Transverse colon (tissue), 4 donors: ENCODE data around the gene ENTPD7. TPM values are rescaled to one million over a fixed set of nuclear protein-coding genes. Genes with fewer than 3 reads are reported as not detected.
A peak's percentile ranks its signal among the peaks of the same experiment; 100 is the strongest.

ENCODE experiments used
- DNase-seq: peaks from one replicate; pipeline ENCODE4 v3.0.0-alpha.2; 2019
- H3K27ac ChIP-seq, 4 donors: fragments of 200-600 bp; sonication (generic); 2 replicates each; pipeline ENCODE4 v1.5.1; 2016 to 2018; ENCODE audit warnings: inconsistent platforms in 4 of 4
- H3K27me3 ChIP-seq: fragments of 200-600 bp; sonication (generic); 2 replicates; pipeline ENCODE4 v1.5.1; 2017; ENCODE audit warnings: inconsistent platforms
- H3K36me3 ChIP-seq, 4 donors: fragments of 200-600 bp; sonication (generic); 2 replicates each; pipeline ENCODE4 v1.5.1; 2017 to 2019; ENCODE audit warnings: inconsistent platforms in 4 of 4
- H3K4me1 ChIP-seq, 4 donors: fragments of 200-600 bp; sonication (generic); 2 replicates each; pipeline ENCODE4 v1.5.1; 2017 to 2020; ENCODE audit warnings: inconsistent platforms in 4 of 4
- H3K4me3 ChIP-seq, 4 donors: fragments of 200-600 bp; sonication (generic); 1 replicate in 1 of 4; 2 replicates in 3 of 4; pipeline versions ENCODE4 v1.5.1 to v1.6.1; 2017 to 2019; ENCODE audit warnings: inconsistent platforms in 4 of 4
- H3K9me3 ChIP-seq, 2 donors: fragments of 200-600 bp; sonication (generic); 2 replicates each; pipeline ENCODE4 v1.5.1; 2017 to 2019; ENCODE audit warnings: inconsistent platforms in 2 of 2
- CTCF ChIP-seq, 5 experiments: fragments of 200-600 bp in 3 of 5; fragments of 450-650 bp in 2 of 5; sonication (generic) in 3 of 5; IDR thresholded peaks; 1 replicate in 2 of 5; 2 replicates in 3 of 5; pipeline ENCODE4 v1.5.1; 2016 to 2017; ENCODE audit warnings: antibody characterized with exemption in 5 of 5, inconsistent platforms in 3 of 5, mild to moderate bottlenecking in 2 of 5, moderate library complexity in 1 of 5
- EP300 ChIP-seq: sonication (generic); formaldehyde crosslinking; IDR thresholded peaks from one replicate; pipeline ENCODE4 v1.6.1; 2017; ENCODE audit warnings: antibody characterized with exemption, low read depth
- POLR2A ChIP-seq: fragments of 450-650 bp; IDR thresholded peaks from one replicate; pipeline ENCODE4 v1.6.1; 2016; ENCODE audit warnings: antibody characterized with exemption, mild to moderate bottlenecking, moderate library complexity
- POLR2AphosphoS5 ChIP-seq, 3 donors: sonication (generic); formaldehyde crosslinking; IDR thresholded peaks; one replicate each; pipeline ENCODE4 v1.6.1; 2016; ENCODE audit warnings: antibody characterized with exemption in 3 of 3
- WGBS, 2 donors: methylation state at CpG; one replicate each; pipeline ENCODE4 v1.1.5; 2018; ENCODE audit warnings: low coverage in 1 of 2; 5-methylcytosine and 5-hydroxymethylcytosine counted together
- in situ Hi-C, 4 donors: fragments of 200-750 bp; cut with MboI; loops; one replicate each; pipeline versions ENCODE4 v1.15.0 to v1.15.1; 2017; ENCODE audit warnings: low sequenced_read_pairs in 3 of 4, low pct_ligation_motif_present in 1 of 4, low pct_unique_long_range_greater_than_20kb in 1 of 4
- intact Hi-C: fragments of 100-400 bp; cut with DNase I; formaldehyde crosslinking; loops from one replicate; pipeline ENCODE4 v1.15.1; 2023; ENCODE audit warnings: low total_unique reads
- total RNA-seq, 4 donors: library from RNA; depleted of rRNA; stranded (reverse); fragments of >200 nt; gene quantifications; one replicate each; pipeline ENCODE4 v1.1.0, GENCODE V29; 2016

Gene ENTPD7
- 10 to 100 TPM in 1 of 4 donors, 1 to 10 TPM in 3; 4.9 to 17.3 (median 8.0) TPM for total RNA-seq

GRCh38 chr10:99659031-99659867, at the start of gene ENTPD7:
Gene ENTPD7 (plus strand): TSS chr10:99659509. CDS start chr10:99659957, 448 bp downstream.
- H3K27ac ChIP-seq: peak within 1 kb of the TSS; percentile 57 to 81 (median 69)
- DNase-seq: peak; percentile 97
- in situ Hi-C loops: no loop called here
- 0% methylated on average over 54 of the region's 71 CpGs; no CpG with 5 or more reads in 1 of the 2 donors for whole genome bisulfite sequencing, 2 donors
- H3K4me1 ChIP-seq: peaks cover 0 to 30% (median 10%) of the 10 kb centered on the region in 4 donors
- H3K36me3 ChIP-seq: no peaks in the 10 kb centered on the region
- H3K9me3 ChIP-seq: no peaks in the 10 kb centered on the region
- no peaks in the 10 kb centered on the region for H3K27me3 ChIP-seq
- intact Hi-C loops: no loop called here
- peak within 1 kb of the TSS; percentile 72 to 86 (median 84) for H3K4me3 ChIP-seq
- TF ChIP-seq CTCF (IDR thresholded peaks at IDR 0.05) (peak; percentile 36 to 78 (median 41)), POLR2AphosphoS5 (IDR thresholded peaks at IDR 0.05) (peak in 2 of 3 donors; percentile 45 to 62), POLR2A (peak; percentile 53), EP300 (no peak)

- TF ChIP-seq CTCF (IDR thresholded peaks at IDR 0.05) (no peak), POLR2A (no peak), POLR2AphosphoS5 (IDR thresholded peaks at IDR 0.05) (no peak), EP300 (no peak)
- in situ Hi-C loops (loop anchor here (5.0 to 10.0 kb wide), 4 partner anchors 48 to 215 kb away; partner anchors contain the start of gene GOT1 (in 4 of the 4)), intact Hi-C loops (loop anchor here (5.0 kb wide), 3 partner anchors 178 to 1462 kb away; partner anchors contain the start of gene GOT1)
- no peaks in the 10 kb centered on the region for H3K27me3 ChIP-seq
- no peaks in the 10 kb centered on the region for H3K9me3 ChIP-seq
- no peak overlapping the region for H3K27ac ChIP-seq
- 92 to 95% methylated on average over 3 of the region's 3 CpGs for WGBS, 2 donors
- H3K36me3 ChIP-seq: peaks cover 0 to 10% (median 0%) of the 10 kb centered on the region in 4 donors
- DNase-seq: no peak
- peaks cover 0 to 3% (median 0%) of the 10 kb centered on the region in 4 donors for H3K4me1 ChIP-seq
- no peak overlapping the region for H3K4me3 ChIP-seq
These were observed 49.1 kb upstream of the ENTPD7 start for GRCh38 chr10:99610221-99610620.

GRCh38 chr10:99611326-99611725, 48.0 kb upstream of the ENTPD7 start:
- no peak for DNase-seq
- no peak for TF ChIP-seq POLR2AphosphoS5 (IDR thresholded peaks at IDR 0.05)
- no peak for TF ChIP-seq CTCF (IDR thresholded peaks at IDR 0.05)
- no peak for TF ChIP-seq POLR2A
- no peak for TF ChIP-seq EP300
- Histone ChIP-seq H3K4me1 (peaks cover 0 to 11% (median 0%) of the 10 kb centered on the region in 4 donors), H3K9me3 (no peaks in the 10 kb centered on the region), H3K27ac (no peak overlapping the region), H3K27me3 (no peaks in the 10 kb centered on the region), H3K4me3 (no peak overlapping the region), H3K36me3 (peaks cover 0 to 10% (median 0%) of the 10 kb centered on the region in 4 donors)
- intact Hi-C loops: loop anchor here (5.0 kb wide), 3 partner anchors 179 to 1461 kb away; partner anchors contain the start of gene GOT1
- in situ Hi-C loops: loop anchor here (5.0 to 10.0 kb wide), 4 partner anchors 49 to 217 kb away; partner anchors contain the start of gene GOT1 (in 4 of the 4)
- WGBS, 2 donors: 61 to 77% methylated on average over 3 to 4 of the region's 4 CpGs
